Amygdala (tissue), 56 donors: ENCODE data around the gene GLIS2.
A peak's percentile ranks its signal among the peaks of the same experiment; 100 is the strongest.

Source experiments
- DNase-seq, 56 donors: peaks; one replicate each; lab custom pipeline; 2025; lab: John Stamatoyannopoulos, UW

The GLIS2 gene

DNA sequence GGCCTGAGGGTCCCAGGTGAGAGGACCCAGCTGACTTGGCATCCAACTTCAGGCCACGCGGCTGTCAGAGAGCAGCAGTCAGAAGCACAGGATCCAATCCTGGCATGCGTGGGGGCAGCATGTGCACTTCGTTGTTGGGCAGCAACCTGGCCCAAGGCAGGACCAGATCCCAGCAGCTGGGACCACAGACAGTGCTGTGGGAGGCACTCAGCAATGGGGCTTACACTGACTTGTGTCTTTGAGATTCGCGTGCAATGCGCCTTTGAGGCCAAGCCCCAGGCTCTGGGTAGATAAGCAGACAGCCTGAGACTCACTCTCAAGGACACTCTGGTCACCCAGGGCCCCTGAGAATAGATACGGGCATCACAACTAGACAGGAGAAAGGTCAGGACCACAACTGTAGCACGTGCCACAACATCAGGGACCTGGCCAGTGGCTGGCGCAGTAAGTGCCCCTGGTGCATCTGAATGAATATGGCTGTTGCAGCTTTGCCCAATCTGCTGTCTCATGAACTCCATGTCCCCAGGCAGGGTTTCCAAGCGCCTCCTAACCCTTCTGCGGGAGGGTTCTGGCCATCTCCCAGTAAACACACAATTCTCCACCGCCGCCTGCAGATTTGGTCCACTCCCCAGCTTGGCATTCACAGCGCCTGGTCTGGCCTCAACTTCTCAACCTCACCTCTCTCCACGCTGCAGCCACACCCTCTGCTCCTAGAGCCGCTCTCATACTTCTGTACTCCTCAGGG, 32.1 kb downstream of the GLIS2 start:
- DNase-seq, result no peak

DNA sequence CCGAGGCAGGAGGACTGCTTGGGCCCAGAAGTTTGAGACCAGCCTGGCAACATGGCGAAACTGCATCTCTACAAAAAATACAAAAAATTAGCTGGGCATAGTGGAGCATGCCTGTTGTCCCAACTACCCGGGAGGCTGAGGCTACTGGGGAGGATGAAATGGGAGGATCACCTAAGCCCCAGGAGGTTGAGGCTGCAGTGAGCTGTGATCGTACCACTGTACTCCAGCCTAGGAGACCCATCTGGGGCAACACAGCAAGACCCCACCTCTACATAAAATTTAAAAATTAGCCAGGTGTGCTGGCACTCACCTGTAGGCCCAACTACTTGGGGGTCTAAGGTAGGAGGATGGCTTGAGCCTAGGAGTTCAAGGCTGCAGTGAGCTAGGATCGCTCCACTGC, 33.5 kb downstream of the GLIS2 start:
- DNase-seq, result no peak

GRCh38 chr16:4350365-4350786, 34.5 kb downstream of the GLIS2 start:
- no peak for DNase-seq

DNA sequence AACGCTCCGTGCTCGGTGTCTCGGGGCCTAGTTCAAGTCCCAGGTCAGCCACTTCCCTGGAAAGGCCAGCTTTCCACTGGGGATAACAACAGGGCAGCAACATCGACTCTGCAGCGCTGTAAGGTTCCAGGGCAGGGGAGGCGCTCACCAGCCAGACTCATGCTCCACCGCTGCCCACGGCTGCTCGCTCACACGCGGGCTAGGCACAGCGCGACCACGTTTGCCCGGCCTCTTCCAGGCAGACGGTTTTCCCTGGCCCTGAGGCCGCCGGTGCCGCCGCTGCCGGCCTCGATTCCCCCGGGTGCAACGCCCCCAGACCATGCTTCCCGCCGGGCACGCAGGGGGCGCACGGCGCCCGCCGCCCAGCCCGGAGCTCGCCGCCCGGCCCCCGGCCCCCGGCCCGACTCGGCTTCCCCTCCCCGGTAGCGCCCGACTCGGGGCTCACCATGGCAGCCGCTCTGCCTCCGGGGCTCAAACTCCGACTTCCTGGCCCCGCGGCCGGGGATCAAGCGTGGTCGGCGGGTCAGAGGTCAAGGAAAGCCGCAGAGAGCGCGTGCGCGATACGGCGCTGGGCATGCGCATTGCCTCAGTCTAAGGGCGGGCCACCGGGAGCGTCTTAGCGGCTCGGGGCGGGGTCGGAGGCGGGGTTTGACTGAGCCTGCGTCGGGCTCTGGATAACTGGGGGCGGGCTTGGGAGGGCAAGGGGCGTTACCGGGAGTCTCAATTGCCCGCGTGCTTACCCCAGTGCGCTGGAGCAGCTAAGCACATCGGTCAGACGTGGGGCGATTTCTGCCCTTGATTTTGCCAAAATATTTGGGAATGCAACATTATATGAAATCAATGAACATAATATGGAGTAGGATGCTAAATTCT, 35.2 kb downstream of the GLIS2 start, which contains the start of gene PAM16:
Gene PAM16, minus strand, starts transcription at position 535 of the 873 bp plus-strand sequence. Its CDS starts 87 bp downstream, at position 448.
- peak; percentile 36 to 97 (median 88) for DNase-seq

DNA sequence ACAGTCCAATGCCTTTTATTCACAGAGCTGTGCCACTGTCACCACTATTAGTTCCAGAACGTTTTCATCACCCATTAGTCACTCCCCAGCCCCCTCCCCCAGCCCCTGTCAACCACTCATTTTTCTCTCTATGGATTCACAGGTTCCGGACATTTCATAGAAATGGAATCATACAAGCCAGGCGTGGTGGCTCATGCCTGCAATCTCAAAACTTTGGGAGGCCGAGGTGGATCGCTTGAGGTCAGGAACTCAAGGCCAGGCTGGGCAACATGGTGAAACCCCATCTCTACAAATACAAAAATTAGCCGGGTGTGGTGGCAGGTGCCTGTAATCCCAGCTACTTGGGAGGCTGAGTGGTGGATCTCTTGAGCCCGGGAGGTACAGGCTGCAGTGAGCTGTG, 36.0 kb downstream of the GLIS2 start:
- DNase-seq, result no peak

- no peak for DNase-seq
Observed at GRCh38 chr16:4352843-4353242, 37.0 kb downstream of the GLIS2 start.

- no peak for DNase-seq
Observed at GRCh38 chr16:4353675-4354074, 37.8 kb downstream of the GLIS2 start.

DNA sequence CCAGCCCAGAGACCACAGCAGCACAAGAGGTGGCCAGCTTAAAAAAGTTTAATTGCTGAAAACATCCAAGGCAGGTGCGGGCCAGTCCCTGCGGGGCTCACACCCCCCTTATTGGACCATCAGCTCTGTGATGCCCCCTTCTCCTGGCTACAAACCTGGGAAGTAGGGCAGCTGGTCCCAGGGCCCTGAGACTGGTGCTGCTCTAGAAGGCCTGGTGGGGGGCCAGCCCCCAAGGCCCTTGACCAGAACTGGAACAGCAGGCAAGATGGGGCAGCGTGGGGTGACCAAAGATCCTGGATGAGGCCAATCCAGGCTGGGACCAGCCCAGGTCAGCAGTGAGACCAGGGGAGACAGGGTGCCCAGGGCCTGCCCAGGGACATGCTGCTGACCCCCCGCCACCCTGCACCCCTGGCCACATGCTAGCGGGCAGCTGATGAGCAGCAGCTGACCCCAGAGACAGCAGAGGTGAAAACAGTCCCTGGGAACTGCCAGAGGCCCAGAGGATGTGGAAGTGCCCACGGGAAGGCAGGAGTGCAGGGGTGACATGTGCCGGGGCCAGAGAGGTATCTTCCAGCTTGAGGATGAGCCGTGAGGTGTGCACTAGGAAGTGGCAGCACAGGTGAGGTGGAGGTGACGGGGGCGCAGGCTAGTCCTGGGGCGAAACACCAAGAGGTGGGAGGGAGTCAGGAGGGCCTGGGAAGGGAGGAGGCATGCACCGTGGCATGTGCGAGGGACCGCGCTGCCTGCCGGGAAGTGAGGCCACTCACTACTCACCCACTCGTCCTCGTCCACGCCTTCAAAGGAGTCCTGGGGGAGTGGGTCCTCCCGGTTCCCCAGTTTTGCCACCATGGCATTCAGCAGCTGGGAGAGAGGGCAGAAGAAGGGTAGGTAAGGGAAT, 38.9 kb downstream of the GLIS2 start:
- DNase-seq, result no peak

DNA sequence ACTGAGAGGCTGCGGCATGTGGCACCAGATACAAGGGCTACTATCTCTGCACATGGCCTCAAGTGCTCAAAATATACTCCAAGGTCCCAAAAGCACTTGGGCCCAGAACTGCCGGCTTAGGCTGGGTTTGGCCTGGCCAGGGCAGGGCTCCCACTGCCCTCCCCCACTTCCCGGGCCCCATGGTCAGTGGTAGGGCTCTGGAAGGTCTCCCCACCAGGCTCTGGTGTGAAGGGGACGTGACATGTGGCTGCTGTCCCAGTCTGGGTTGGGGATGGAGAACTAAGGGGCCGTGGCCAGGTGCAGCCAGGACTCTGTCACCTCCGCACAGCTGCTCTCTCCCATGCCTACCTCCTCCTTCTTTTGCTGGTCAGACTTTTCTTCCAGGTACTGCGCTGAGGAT, 41.0 kb downstream of the GLIS2 start:
- no peak for DNase-seq

DNA sequence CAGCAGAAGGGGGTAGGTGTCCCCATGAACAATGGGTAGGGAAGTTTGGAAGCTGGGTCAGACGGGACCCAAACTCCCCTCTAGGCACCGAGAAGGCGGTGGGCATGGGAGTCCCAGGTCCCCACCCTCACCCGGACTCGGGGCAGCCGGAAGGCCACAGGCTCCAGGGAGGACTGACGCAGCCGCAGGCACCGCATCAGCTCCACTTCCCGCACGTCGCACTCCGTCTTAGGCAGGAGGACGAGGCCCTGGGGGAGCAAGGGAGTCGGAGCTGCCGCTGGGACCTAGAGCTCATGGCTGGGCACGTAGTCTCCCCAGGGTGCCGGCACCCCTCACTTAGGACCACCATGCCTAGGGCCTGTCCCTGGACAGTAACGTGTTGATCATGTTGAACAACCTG, 42.4 kb downstream of the GLIS2 start:
- no peak for DNase-seq

GRCh38 chr16:4358831-4359561, 43.1 kb downstream of the GLIS2 start:
- DNase-seq, result peak in 23 of 56 donors; percentile 8 to 70 (median 22)

DNA sequence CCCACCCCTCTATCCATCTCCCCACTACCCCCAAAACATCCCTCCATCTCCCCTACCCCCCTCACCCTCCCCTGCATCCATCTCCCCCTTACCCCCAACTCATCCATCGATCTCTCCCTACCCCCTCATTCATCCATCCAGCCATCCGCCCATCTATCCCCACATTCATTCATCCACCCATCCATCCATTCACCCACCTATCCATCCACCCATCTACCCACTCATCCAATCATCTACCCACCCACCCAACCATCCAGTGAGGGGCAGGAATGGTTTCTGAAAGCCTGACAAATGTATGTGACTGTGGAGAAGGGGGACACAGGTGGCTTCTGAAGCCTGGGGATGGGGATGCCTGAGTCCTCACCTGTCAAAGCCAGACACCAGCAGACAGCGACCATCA, 44.0 kb downstream of the GLIS2 start:
- no peak for DNase-seq

DNA sequence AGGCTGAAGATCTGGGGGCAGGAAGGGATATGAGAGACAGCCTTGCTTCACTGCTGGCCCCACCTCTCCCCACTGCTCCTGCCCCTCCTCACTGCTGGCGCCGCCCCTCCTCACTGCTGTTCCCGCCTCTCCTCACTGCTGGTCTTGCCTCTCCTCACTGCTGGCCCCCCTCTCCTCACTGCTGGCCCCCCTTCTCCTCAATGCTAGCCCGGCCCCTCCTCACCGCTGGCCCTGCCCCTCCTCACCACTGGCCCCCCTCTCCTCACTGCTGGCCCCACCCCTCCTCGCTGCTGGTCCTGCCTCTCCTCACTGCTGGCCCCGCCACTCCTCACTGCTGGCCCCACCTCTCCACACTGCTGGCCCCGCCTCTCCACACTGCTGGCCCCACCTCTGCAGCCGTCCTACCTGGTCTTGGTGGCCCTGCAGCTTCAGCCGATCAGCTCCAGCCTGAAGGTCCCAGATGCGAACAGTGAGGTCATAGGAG, 44.7 kb downstream of the GLIS2 start:
- DNase-seq, result no peak

DNA sequence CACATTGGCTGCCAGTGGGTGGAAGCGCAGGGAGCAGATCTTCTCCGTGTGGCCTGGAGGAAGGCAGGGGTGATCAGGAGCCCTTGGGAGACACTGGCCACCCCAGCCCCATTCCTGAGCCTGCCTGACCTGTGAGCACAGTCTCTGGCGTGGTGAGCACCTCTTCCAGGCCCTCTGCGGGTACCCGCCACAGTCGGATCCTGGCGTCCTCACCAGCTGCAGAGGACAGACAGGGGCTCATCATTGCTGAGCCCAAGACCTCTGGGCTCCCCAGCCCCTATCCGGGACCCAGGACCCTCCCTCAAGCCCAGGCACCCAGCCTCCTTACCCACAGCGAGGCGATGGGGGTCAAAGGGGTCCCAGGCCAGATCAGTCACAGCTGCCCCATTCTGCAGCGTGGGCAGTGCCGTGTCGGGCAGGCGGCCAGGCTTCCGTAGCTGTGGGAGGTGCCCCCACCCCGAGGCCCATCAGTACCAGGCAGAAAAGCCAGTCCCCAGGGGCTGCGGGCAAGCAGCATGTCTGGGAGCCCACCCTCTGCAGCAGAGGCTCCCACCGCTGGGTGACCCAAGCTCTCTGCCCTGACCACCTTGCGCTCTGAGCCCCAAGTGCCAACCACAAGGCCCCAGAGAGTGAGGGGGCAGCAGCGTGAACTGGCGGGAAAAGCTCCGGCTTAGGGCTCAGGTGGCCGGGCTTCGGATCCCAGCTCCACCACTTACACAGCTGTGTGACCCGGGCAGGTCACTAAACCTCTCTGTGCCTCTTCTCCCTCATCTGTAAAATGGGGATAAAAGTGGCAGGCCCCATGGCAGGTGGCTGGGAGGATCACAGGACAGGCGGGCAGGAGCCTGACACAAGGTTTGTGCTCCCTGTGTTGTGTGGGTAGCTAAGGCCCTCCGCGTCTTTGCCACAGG, 45.4 kb downstream of the GLIS2 start:
- no peak for DNase-seq

GRCh38 chr16:4361944-4362311, 46.1 kb downstream of the GLIS2 start:
- DNase-seq, result no peak

GRCh38 chr16:4362476-4363135, 46.7 kb downstream of the GLIS2 start:
- peak in 2 of 56 donors; percentile 18 to 20 for DNase-seq

- DNase-seq, result no peak
Observed at GRCh38 chr16:4364196-4365013, 48.5 kb downstream of the GLIS2 start.
